ENCODE data around the gene SEC23IP.

DNA sequence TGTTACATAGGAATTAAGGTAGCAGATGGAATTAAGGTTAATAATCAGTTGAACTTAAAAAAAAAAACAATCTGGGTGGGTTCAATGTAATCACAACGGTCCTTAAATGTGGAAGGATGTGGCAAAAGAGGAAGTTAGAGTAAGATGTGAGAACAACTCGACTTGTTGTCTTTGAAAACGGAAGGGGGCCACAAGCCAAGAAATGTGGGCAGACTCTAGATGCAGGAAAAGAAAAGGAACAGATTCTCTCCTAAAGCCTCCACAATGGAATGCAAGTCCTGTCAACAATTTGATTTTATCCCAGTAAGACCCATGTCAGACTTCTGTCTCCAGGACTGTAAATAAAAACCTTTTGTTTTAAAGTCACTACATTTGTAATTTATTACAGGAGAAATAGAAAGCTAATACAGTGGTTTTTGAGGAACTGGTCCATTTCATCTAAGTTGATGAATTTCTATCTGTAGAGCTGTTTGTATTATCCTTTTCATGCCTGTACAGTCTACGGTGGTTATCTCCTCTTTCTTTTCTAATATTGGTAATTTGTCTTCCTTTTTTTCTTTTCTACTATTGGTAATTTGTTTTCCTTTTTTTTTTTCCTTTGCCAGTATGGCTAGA lies 28.5 kb upstream of the SEC23IP start:
- no peak for TF ChIP-seq YY1 (IDR thresholded peaks at IDR 0.05; ENCODE audit: low read depth)
- no peak for TF ChIP-seq EP300 (IDR thresholded peaks at IDR 0.05; ENCODE audit: borderline replicate concordance)
- no peak for TF ChIP-seq CREB1 (IDR thresholded peaks at IDR 0.05; ENCODE audit: low read depth)
- TF ChIP-seq FOXM1 (IDR thresholded peaks at IDR 0.05; ENCODE audit: borderline replicate concordance, low read depth): no peak
- TF ChIP-seq, protein P1, sequence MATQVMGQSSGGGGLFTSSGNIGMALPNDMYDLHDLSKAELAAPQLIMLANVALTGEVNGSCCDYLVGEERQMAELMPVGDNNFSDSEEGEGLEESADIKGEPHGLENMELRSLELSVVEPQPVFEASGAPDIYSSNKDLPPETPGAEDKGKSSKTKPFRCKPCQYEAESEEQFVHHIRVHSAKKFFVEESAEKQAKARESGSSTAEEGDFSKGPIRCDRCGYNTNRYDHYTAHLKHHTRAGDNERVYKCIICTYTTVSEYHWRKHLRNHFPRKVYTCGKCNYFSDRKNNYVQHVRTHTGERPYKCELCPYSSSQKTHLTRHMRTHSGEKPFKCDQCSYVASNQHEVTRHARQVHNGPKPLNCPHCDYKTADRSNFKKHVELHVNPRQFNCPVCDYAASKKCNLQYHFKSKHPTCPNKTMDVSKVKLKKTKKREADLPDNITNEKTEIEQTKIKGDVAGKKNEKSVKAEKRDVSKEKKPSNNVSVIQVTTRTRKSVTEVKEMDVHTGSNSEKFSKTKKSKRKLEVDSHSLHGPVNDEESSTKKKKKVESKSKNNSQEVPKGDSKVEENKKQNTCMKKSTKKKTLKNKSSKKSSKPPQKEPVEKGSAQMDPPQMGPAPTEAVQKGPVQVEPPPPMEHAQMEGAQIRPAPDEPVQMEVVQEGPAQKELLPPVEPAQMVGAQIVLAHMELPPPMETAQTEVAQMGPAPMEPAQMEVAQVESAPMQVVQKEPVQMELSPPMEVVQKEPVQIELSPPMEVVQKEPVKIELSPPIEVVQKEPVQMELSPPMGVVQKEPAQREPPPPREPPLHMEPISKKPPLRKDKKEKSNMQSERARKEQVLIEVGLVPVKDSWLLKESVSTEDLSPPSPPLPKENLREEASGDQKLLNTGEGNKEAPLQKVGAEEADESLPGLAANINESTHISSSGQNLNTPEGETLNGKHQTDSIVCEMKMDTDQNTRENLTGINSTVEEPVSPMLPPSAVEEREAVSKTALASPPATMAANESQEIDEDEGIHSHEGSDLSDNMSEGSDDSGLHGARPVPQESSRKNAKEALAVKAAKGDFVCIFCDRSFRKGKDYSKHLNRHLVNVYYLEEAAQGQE (IDR thresholded peaks at IDR 0.05; ENCODE audit: low read depth): no peak
- no peak for TF ChIP-seq TCF12 (IDR thresholded peaks at IDR 0.05; ENCODE audit: low read depth)
- no peak for TF ChIP-seq TEAD4 (IDR thresholded peaks at IDR 0.05)
- no peak for TF ChIP-seq EGR1 (IDR thresholded peaks at IDR 0.05)
- TF ChIP-seq TAF1 (IDR thresholded peaks at IDR 0.05; ENCODE audit: low read depth): no peak
- no peak for TF ChIP-seq RAD21 (IDR thresholded peaks at IDR 0.05; ENCODE audit: low read depth)
- TF ChIP-seq, protein P2, sequence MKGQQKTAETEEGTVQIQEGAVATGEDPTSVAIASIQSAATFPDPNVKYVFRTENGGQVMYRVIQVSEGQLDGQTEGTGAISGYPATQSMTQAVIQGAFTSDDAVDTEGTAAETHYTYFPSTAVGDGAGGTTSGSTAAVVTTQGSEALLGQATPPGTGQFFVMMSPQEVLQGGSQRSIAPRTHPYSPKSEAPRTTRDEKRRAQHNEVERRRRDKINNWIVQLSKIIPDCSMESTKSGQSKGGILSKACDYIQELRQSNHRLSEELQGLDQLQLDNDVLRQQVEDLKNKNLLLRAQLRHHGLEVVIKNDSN (IDR thresholded peaks at IDR 0.05): no peak
- no peak for TF ChIP-seq NFIC (IDR thresholded peaks at IDR 0.05)
